IPS-18c (cell line): ENCODE results near the gene DYNC1LI1.
"Not testable (repeated sequence)": the region's sequence is repeated elsewhere in the genome, so short reads cannot be mapped to it uniquely, and the experiment has no call there.

Experiments
- H3K4me3 ChIP-seq: 2 replicates; pipeline ENCODE4 v1.7.0; 2013; ENCODE audit warnings: low read depth, mild to moderate bottlenecking, low read length, moderate library complexity; ENCODE audit not compliant: insufficient read depth
- H3K9me3 ChIP-seq: one replicate; pipeline ENCODE4 v1.6.1; 2013; ENCODE audit warnings: mild to moderate bottlenecking, low read length, moderate library complexity; ENCODE audit not compliant: control insufficient read depth, insufficient read depth

DYNC1LI1 gene

GRCh38 chr3:32556332-32556731 is 14.3 kb downstream of the DYNC1LI1 start:
- Histone ChIP-seq H3K4me3 (no peak overlapping the region), H3K9me3 (no peaks in the 10 kb centered on the region)

- Histone ChIP-seq H3K9me3 (no peaks in the 10 kb centered on the region), H3K4me3 (no peak overlapping the region)
Measured at GRCh38 chr3:32553973-32554372, 16.7 kb downstream of the DYNC1LI1 start.

- Histone ChIP-seq H3K4me3 (no peak overlapping the region), H3K9me3 (no peaks in the 10 kb centered on the region)
Measured at GRCh38 chr3:32553459-32553858, 17.2 kb downstream of the DYNC1LI1 start.

- Histone ChIP-seq H3K9me3 (no peaks in the 10 kb centered on the region), H3K4me3 (no peak overlapping the region)
Measured at GRCh38 chr3:32552013-32552412, 18.6 kb downstream of the DYNC1LI1 start.

GRCh38 chr3:32551496-32551895 is 19.2 kb downstream of the DYNC1LI1 start:
- Histone ChIP-seq H3K4me3 (no peak overlapping the region), H3K9me3 (no peaks in the 10 kb centered on the region)

- Histone ChIP-seq H3K9me3 (no peaks in the 10 kb centered on the region), H3K4me3 (no peak overlapping the region)
Measured at GRCh38 chr3:32551087-32551486, 19.6 kb downstream of the DYNC1LI1 start.

- Histone ChIP-seq H3K4me3 (no peak overlapping the region), H3K9me3 (no peaks in the 10 kb centered on the region)
Measured at GRCh38 chr3:32545305-32545704, 25.4 kb downstream of the DYNC1LI1 start.

GRCh38 chr3:32544894-32545293 is 25.8 kb downstream of the DYNC1LI1 start:
- Histone ChIP-seq H3K9me3 (no peaks in the 10 kb centered on the region), H3K4me3 (no peak overlapping the region)

- no peak overlapping the region for H3K4me3 ChIP-seq
- no peaks in the 10 kb centered on the region for H3K9me3 ChIP-seq
Measured at GRCh38 chr3:32542807-32543206, 27.9 kb downstream of the DYNC1LI1 start.

- Histone ChIP-seq H3K9me3 (no peaks in the 10 kb centered on the region), H3K4me3 (no peak overlapping the region)
Measured at GRCh38 chr3:32540899-32541298, 29.8 kb downstream of the DYNC1LI1 start.

GRCh38 chr3:32532434-32532833 is 38.2 kb downstream of the DYNC1LI1 start:
- H3K4me3 ChIP-seq, result no peak overlapping the region
- no peaks in the 10 kb centered on the region for H3K9me3 ChIP-seq

- Histone ChIP-seq H3K4me3 (no peak overlapping the region), H3K9me3 (no peaks in the 10 kb centered on the region)
Measured at GRCh38 chr3:32531010-32531647, 39.5 kb downstream of the DYNC1LI1 start.

GRCh38 chr3:32525720-32526119 is 44.9 kb downstream of the DYNC1LI1 start:
- no peak overlapping the region for H3K4me3 ChIP-seq

GRCh38 chr3:32522682-32523081 is 48.0 kb downstream of the DYNC1LI1 start:
- Histone ChIP-seq H3K4me3 (no peak overlapping the region), H3K9me3 (no peaks in the 10 kb centered on the region)

More at GRCh38 chr3:32525720-32526119, 44.9 kb downstream of the DYNC1LI1 start:
- no peaks in the 10 kb centered on the region for H3K9me3 ChIP-seq

GRCh38 chr3:32518921-32519320 is 51.7 kb downstream of the DYNC1LI1 start:
- H3K9me3 ChIP-seq, H3K4me3 ChIP-seq: not testable (repeated sequence)

GRCh38 chr3:32516751-32517150 is 53.9 kb downstream of the DYNC1LI1 start:
- H3K9me3 ChIP-seq, result not testable (repeated sequence)

GRCh38 chr3:32511005-32511404 is 59.7 kb downstream of the DYNC1LI1 start:
- Histone ChIP-seq H3K9me3 (no peaks in the 10 kb centered on the region), H3K4me3 (no peak overlapping the region)

More at GRCh38 chr3:32516751-32517150, 53.9 kb downstream of the DYNC1LI1 start:
- H3K4me3 ChIP-seq, result not testable (repeated sequence)

GRCh38 chr3:32510075-32510724 is 60.5 kb downstream of the DYNC1LI1 start:
- no peak overlapping the region for H3K4me3 ChIP-seq
- no peaks in the 10 kb centered on the region for H3K9me3 ChIP-seq

GRCh38 chr3:32508711-32509110 is 61.9 kb downstream of the DYNC1LI1 start:
- no peaks in the 10 kb centered on the region for H3K9me3 ChIP-seq
- H3K4me3 ChIP-seq, result no peak overlapping the region
